PFSK-1 (cell line): ENCODE results near the gene CTBP1.

Experiments used
- FOXP2 ChIP-seq: optimal IDR thresholded peaks from 2 replicates; pipeline ENCODE3; 2011; ENCODE audit warnings: borderline replicate concordance, control low read depth, inconsistent platforms; ENCODE audit not compliant: insufficient read depth; ENCODE audit errors: extremely low read length, extremely low read depth
- POLR2AphosphoS5 ChIP-seq: IDR thresholded peaks from 2 replicates; pipeline ENCODE4 v1.6.1; 2012; ENCODE audit warnings: low read depth, mild to moderate bottlenecking, control low read depth, low read length, moderate library complexity
- SIN3A ChIP-seq: IDR thresholded peaks from 2 replicates; pipeline ENCODE4 v1.6.1; 2012; ENCODE audit warnings: mild to moderate bottlenecking, low read length, moderate library complexity, borderline replicate concordance; ENCODE audit not compliant: insufficient read depth
- TAF1 ChIP-seq: IDR thresholded peaks from 2 replicates; pipeline ENCODE4 v1.6.1; 2012; ENCODE audit warnings: low read length, control low read depth, borderline replicate concordance; ENCODE audit not compliant: insufficient read depth
- TF ChIP-seq, protein P1 (sequence below), 2 experiments: IDR thresholded peaks; 2 replicates each; pipeline versions ENCODE4 v1.6.1 to v1.8.0; 2011 to 2012; ENCODE audit warnings: low read depth in 2 of 2, low read length in 2 of 2, control low read depth in 1 of 2, inconsistent platforms in 1 of 2, mild to moderate bottlenecking in 1 of 2, moderate library complexity in 1 of 2; ENCODE audit not compliant: insufficient read depth in 1 of 2

CTBP1 gene

GRCh38 chr4:1216076-1216614, 32.8 kb downstream of the CTBP1 start:
- TF ChIP-seq, protein P1, sequence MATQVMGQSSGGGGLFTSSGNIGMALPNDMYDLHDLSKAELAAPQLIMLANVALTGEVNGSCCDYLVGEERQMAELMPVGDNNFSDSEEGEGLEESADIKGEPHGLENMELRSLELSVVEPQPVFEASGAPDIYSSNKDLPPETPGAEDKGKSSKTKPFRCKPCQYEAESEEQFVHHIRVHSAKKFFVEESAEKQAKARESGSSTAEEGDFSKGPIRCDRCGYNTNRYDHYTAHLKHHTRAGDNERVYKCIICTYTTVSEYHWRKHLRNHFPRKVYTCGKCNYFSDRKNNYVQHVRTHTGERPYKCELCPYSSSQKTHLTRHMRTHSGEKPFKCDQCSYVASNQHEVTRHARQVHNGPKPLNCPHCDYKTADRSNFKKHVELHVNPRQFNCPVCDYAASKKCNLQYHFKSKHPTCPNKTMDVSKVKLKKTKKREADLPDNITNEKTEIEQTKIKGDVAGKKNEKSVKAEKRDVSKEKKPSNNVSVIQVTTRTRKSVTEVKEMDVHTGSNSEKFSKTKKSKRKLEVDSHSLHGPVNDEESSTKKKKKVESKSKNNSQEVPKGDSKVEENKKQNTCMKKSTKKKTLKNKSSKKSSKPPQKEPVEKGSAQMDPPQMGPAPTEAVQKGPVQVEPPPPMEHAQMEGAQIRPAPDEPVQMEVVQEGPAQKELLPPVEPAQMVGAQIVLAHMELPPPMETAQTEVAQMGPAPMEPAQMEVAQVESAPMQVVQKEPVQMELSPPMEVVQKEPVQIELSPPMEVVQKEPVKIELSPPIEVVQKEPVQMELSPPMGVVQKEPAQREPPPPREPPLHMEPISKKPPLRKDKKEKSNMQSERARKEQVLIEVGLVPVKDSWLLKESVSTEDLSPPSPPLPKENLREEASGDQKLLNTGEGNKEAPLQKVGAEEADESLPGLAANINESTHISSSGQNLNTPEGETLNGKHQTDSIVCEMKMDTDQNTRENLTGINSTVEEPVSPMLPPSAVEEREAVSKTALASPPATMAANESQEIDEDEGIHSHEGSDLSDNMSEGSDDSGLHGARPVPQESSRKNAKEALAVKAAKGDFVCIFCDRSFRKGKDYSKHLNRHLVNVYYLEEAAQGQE (IDR thresholded peaks at IDR 0.05; ENCODE audit: insufficient read depth in 1 of 2, low read depth in 2 of 2, low read length in 2 of 2): no peak
- TF ChIP-seq POLR2AphosphoS5: no peak
- TF ChIP-seq TAF1: no peak
- TF ChIP-seq FOXP2: no peak
- no peak for TF ChIP-seq SIN3A

GRCh38 chr4:1215141-1216075, 33.5 kb downstream of the CTBP1 start:
- TF ChIP-seq TAF1 (no peak), POLR2AphosphoS5 (no peak), SIN3A (no peak), FOXP2 (no peak)
- TF ChIP-seq, protein P1 (IDR thresholded peaks at IDR 0.05; ENCODE audit: insufficient read depth in 1 of 2, low read depth in 2 of 2, low read length in 2 of 2): no peak

- TF ChIP-seq POLR2AphosphoS5 (no peak), TAF1 (no peak), FOXP2 (no peak), SIN3A (no peak)
- TF ChIP-seq, protein P1 (IDR thresholded peaks at IDR 0.05; ENCODE audit: insufficient read depth in 1 of 2, low read depth in 2 of 2, low read length in 2 of 2): no peak
Observed at GRCh38 chr4:1214101-1215095, 34.5 kb downstream of the CTBP1 start.

DNA sequence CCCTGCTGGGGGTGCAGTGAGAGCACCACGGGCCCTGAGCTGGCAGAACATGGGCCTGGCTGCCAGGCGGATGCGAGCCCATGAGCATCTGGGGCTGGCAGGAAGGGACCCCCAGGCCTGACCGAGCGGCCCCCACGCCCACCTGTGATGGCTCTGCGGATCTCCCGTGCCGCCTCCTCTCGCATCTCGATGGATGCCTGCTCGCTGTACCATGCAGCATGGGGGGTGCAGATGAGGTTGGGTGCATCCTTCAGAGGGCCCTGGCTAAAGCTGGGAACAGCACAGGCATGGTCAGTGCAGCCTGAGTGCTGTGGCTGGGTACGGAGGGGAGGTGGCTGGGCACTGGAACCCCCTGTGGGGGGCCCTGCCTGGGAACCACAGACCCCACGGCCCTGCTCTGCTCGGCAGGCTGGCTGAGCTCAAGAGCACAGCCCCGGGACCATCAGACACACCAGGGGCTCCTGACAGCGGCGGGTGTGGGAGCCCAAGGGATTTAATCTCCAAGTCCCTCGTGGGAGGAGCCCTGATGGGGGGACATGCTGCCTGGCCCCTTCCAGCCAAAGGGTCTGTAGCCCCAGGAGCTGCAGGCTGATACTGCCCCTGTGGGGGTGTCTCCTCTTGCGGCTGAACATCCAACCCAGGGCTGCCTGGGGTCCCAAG, 35.5 kb downstream of the CTBP1 start:
- TF ChIP-seq FOXP2 (no peak), SIN3A (no peak), TAF1 (no peak), POLR2AphosphoS5 (no peak)
- TF ChIP-seq, protein P1 (IDR thresholded peaks at IDR 0.05; ENCODE audit: insufficient read depth in 1 of 2, low read depth in 2 of 2, low read length in 2 of 2): no peak
